LHCN-M2 (cell line): ENCODE measurements around the gene CCDC70. TPM values are rescaled to one million over a fixed set of nuclear protein-coding genes. Genes with fewer than 3 reads are reported as not detected.
A peak's percentile ranks its signal among the peaks of the same experiment; 100 is the strongest.

Experiments
- DNase-seq: peaks from one replicate; pipeline ENCODE4 v3.0.0-alpha.2; 2012; ENCODE audit warnings: low read depth
- total RNA-seq: library from RNA; depleted of rRNA; stranded (reverse); fragments of >200 nt; gene quantifications from 2 replicates; pipeline ENCODE4 v1.2.3, GENCODE V29; 2014

Gene CCDC70
- total RNA-seq, 1 experiment from 2014 or later: not detected

DNA sequence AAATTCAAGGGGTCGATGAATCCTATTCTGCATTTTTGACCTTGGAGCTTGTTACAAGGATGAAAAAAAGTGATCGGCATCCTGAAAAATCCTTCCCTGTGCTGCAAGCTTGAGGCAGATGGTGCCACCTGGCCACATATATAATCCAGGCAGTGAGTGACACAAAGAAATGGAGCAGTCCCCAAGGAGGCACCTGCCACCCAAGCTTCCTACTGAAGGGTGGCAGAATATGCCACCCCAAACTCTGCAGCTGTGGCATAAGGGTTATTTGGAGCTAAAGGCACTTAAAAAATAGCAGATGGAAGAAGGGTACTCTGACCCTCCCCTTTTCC is 32.2 kb upstream of the CCDC70 start:
- DNase-seq: no peak

DNA sequence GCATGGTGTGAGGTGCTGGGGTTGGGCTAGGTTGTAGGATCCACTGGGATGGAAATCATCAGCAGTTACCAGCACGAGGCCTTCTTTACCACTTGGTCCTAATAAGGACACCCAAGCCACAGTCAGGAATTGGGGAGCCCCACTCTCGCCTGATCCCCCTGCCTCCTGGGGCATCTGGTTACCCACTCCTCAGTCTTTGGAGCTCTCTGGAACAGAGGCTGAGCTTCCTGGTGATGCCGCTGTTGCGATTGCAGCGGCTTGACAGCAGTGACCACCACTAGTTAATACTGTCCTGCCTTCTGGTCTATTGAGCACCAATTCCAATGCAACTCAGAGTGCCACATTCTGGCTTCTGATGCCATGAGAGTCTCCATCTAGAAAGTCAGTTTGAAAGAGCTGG is 30.2 kb upstream of the CCDC70 start:
- no peak for DNase-seq

DNA sequence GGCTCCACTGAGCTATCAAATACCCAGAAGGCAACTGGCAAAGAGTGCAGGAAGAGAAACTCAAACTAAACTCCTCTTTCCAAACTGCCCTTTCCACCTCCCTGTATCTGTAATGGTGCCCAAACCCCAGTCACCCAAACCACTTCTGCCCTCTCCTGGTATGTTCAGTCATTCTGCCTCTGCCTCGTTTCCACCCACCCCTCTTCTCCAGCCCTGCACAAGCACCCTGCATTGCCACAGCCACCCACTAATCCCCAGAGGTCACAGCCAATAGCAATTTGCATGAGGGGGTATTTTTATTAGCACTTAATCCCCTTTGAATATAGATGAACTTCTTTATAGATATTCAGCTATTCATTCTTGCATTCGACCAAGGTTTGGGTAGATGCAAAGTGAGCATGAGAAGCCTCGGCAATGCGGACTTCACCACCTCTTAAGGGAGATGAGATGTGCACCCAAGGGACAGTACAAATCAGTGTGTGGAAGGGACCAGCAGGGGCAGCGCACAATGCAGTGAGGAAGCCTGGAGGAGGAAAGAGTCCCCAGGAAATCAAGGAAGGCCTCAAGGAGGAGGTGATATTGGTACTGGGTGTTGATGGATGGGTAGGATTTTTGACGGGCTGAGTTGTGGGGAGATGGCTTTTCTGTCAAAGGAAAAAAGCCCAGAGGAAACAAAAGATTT is 29.2 kb upstream of the CCDC70 start:
- peak; percentile 17 for DNase-seq

DNA sequence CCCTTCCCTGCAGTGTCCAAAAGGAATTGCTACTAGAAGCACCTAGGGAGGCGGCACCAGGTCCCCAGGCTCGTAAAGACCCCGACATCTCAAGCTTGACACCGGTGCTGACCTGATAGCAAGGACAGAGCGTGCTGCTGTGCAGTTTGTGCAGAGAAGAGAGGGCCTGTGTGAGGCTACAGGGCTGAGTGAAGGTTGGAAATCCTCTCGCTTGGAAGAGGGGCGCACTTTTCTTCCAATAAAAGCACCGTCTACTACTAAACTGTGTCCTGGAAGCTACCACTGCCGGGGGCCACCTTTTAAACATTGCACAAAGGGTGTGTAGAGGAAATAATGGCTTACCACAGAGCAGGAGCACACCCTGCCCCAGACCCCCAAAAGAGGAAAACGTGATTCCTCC is 27.8 kb upstream of the CCDC70 start:
- no peak for DNase-seq

DNA sequence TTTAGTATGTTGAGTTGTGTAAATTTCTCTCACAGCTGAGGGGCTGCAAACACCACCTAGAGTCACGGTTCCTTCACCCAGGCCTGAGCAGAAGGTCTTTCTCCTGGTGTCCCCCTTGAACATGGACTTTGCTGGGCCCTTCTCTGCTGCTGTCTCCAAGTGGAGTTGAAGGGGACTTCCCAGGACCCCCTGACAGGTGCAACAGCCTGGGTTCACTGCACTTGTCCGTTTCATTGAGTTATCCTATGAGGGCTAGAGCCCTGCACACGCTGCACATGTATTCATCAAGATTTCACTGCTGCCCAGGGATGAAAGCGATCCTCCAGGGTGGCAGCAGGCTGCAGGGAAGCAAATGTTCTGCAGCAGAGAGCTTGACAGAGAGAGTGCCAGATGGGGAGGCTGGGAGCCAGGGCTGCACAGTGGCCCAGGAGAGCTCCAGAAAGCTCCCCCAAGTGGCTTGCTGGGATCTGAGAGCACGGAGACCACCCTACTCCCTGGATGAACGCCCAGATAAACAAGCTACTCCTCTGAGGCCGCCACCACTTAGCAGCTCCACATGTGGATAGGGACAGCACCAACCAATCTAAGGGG is 27.1 kb upstream of the CCDC70 start:
- DNase-seq: no peak

DNA sequence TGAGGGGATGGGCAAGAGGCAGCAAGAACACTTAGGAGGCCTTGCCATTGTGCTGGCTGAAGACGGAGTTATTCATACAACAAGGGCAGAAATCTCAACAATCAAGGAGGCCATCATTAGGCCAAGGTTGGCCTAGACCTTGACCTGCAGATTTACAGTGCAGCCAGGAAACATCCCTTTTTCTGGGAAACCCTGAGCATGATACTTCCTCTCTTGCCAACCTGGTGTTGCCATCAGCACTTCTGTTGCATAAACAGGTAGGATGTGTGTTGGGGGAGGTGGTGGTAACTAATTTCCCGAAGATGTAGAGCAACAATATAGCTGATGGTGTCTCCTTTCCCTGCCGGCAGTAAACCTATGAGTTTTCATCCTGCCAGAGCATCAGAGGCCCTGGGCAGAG is 24.8 kb upstream of the CCDC70 start:
- DNase-seq: no peak

DNA sequence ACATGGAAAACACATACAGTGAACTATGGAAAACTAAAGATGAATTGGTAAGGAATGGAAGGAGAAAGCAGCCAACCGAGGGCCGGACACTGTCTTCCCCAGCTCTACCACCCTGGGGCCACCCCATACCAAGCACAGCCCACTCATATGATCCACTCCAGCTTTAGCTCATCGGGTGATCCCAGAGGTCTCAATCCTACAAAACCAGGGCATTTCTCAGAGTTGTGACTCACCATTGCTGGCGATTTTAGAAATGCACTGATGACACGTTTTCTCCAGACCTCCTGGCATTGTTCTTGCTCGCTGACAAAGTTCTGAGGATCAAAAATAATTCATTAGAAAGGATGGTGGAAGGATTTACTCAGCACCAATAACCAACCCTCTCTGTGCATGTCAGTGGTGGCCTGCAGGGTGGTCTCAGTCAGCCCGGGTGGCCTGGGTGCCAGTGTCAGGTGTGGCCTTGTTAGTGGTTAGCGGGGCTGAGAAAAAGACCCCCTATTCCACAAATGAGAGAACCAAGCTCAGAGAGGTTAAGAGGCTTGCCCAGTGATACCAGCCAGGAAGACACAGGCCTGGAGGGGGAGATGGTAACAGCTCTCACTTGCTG is 23.4 kb upstream of the CCDC70 start:
- peak; percentile 54 for DNase-seq

DNA sequence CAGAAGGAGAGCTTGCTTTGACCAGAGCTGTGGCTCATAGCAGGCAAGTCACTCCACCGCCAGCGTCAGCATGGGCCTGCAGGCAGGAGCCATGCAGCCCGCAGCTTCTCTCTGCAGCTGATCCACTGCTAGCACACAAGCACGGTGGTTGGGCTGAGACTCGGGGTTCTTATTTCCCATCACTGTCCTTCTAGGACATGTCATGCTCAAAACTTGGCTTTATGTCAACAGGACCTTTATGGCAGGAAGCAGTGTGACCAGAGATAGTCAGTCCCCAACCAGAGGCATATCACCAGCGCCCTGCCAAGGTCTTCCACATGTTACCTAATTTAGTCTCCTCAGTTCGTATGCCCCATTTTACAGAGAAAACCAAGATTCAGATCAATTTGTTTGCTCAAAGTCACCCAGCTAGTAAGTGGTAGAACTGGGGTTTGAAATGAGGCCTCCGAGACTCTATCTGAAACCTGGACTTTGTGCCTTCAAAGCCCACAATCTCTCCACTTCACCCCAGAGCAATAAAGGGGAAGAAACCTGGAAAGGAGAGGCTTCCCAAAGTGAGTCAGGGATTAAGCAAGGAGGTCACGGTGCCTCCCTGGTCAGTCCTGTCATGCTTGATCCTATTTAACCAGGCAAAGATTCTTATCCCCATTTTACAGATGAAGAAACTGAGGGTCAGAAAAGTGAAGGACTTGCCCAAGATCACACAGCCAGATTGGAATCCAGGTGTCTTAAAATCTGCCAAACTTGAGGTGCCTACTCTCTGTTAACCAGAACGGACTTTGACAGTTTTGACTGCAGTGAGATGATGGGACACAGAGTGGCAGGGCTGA is 21.8 kb upstream of the CCDC70 start:
- DNase-seq: no peak

DNA sequence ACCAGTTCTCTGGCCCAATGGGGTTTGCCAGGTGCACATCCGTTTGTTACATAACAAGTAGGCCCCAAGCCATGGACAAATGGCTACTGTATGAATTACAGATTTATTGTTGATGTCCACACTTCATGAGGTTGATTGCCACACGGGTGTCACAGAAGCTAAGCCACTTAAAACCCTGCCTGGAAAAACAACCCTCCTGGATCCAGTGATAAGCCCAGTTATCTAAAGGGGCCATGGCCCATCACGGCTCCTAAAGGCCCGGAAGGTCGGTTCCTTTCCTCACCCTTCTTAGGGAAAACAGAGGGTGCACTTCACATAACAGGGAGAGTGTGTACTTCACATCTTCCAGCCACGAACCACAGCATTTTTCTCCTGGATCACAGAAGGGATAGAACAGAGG is 20.9 kb upstream of the CCDC70 start:
- no peak for DNase-seq

DNA sequence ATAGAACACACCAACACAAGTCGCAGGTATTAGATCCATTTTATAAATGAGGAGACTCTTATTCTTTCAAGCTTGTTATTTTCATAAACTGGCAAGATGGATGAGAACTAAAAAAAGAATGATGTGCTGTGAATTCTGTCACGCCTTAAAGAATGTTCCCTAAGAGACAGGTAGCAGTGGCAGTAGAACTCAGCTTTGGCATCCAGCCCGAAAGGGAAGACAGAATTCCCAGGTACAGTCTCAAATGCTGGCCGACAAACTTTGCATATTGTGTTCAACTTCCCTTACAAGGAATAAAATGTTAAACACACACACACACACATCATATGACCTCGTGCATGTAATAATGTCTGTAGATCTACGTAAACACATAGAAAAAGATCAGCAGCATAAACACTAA is 20.0 kb upstream of the CCDC70 start:
- no peak for DNase-seq

DNA sequence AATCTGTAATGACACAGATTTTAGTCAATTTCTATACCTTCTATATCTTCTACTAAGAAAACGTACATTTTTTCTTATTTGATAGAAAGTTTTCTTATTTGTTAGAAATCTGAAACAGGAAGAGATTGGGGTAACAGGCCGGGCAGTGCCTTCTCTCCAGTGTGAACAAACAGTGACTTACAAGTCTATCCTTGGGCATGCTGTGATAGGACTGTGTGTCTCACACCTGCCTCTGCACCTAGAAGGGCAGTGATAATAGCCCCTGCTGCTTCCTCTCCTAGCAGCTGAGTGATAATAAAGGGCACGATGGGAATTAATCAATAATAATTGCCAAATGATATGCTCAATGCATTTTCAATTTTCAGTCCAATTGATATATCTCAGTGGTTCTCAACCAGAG is 18.2 kb upstream of the CCDC70 start:
- DNase-seq: no peak

DNA sequence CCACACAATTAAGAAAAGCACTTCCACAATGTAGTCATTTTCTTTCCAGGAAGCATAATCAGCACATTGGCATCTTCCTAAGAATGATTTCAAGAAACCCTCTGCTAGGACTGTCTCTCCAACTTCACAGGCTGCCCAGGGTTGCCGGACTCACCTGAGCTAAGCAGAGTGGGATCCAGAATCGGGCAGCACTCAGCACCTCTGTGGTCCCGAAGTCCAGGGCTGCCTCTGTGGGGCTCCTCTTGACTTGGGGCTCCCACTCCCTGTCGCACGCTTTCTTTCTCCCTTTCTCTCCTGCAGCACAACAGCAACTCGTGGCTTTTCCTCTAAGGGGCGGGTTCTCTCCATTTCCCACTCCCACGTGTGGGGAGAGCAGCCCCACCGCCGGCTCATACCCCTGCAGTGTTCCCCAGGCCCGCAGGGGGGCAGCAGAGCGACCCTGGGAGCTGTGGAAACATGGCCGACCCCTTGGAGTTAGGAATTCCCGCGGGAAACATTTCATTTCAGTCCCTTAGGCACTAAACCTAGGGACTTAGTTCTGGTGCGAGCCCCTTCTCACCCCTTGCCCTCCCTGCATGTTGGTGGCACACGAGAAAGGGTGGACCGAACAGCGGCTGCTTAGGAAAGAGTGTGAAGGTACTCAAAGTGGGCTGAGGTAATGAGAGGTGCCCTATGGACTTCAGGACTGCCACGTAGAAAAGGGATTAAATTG is 16.8 kb upstream of the CCDC70 start, which contains the start of gene TMEM272:
Gene TMEM272, minus strand, starts transcription at position 316 of the 712 bp plus-strand sequence. CDS start 6,647 bp downstream, outside the sequence.
- peak; percentile 43 for DNase-seq

DNA sequence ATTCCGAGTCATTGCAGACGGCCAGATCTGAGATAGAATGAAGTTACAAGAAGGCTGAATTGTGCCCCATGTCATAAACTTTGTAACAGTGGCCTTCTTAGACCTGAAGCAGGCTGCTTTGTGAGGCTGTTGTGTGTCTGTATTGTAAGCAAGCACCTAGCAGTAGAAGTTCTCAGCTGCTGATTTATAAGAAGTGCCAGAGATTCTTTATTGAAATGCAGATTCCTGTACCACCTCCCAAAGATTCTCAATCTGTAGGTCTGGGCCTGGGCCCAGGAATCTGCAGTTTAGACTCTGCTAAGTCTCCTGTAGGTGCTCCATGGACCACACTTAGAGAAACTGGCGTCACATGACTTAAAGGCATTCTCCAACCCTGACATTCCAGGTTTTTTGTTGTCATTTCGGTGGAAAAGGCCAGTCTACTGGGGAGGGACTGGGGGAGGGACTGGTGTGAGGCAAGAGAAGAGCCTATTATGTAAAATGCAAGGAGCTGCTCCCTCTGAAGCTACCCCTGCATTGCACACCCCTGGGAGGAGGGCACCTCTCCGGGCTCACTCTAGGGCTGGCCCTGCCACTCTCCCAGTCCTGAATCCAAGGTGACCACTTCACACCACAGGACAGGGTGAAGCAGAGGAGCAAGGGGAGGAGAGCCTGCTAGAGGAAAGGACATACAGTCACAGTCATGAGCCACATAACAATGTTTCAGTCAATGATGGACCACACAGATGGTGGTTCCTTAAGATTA is 16.0 kb upstream of the CCDC70 start:
- DNase-seq: no peak

DNA sequence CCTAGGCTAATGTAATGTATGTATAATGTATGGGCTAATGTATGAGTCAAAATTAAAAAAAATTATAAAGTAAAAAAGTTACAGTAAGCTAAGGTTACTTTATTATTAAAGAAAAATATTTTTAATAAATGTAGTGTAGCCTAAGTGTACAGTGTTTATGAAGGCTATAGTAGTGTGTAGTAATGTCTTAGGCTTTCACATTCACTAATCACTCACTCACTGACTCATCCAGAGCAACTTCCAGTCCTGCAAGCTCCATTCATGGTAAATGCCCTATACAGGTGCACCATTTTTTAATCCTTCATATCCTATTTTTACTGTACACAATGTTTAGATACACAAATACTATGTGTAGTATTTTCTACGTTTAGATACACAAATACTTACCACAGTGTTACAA is 15.0 kb upstream of the CCDC70 start:
- DNase-seq: no peak

DNA sequence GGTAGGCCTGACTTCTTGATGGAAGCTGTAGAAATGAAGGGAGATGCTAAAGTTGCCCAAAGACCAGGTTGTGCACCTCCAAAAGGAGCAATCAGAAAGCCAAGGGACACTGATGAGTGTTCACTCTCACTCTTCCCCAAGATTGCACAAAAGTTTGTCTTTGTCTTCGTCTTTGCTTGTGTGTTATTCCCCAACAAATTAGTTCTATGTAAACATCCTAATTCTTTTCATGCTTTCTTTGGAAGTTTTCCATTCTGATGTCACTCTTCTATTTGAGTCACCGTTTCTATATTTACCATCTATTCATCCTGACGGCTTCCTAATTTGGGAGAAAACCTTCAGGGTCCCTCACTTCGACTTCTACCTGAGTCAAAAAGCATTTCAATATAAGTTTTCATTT is 13.1 kb upstream of the CCDC70 start:
- DNase-seq: peak; percentile 20

DNA sequence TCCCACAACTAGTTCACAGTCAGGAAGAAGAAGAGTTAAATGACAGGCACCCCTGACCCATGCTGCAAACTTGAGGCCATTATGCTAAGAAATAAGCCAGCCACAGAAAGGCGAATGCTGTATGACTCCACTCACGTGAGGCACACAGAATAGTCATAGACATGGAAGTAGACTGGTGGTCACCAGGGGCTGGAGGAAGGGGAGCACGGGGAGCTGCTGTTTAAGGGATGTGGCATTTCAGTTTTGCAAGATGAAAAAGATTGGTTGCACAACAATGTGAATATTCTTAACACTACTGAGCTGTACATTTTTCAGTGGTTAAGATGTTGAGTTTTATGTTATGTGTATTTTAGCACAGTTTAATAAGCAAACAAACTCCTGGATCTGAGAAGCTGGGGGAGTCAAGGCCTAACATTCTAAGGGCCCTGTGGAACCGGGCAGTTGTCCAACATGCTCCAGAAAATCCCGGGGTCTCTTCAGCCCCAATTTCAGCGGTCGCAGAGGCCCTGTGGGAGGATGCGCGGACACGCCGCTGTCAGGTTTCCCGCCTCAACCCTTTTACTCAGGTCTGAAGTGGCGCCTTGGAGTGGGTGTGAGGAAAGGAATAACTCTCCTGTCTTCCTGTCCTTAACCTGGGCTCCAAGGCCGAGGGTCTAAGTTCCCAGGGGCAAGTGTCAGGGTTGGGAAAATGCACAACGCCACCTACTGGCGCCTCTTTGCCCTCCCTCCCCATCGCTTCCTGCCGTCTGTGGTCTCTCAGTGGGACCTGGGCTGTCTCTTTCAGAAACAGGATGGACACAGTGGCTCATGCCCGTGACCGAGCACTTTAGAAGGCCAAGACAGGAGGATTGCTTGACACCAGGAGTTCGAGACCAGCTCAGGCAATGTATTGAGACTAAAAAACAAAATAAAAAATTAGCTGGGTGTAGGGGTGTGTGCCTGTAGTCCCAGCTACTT is 12.3 kb upstream of the CCDC70 start:
- peak; percentile 9 for DNase-seq

DNA sequence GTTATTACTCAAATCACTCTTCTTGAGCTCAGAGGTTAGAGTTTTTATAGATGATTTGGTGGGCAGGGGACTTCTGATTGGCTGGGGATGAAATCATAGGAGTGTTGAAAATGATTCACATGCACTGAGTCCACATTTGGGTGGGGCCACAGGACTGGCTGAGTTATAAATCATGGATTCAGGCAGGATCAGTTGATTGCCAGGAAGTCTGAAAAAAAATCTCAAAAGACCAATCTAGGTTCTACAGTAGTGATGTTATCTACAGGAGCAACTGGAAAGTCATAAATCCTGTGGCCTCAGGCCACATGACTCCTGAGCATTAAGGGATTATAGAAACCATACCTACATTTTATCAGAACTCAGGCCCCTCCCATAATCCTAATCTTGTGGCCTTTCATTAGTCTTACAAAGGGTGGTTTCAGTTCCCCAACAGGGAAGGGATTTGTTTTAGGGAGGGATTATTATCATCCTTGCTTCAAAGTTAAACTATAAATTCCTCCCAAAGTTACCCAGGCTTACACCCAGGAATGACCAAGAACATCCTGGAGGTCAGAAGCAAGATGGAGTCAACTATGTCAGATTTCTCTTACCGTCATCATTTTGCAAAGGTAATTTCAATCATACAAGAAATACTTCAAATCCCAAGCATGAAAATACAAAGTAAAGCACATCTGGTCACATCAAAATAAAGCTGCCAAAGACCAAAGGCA is 5.6 kb upstream of the CCDC70 start:
- DNase-seq: no peak

DNA sequence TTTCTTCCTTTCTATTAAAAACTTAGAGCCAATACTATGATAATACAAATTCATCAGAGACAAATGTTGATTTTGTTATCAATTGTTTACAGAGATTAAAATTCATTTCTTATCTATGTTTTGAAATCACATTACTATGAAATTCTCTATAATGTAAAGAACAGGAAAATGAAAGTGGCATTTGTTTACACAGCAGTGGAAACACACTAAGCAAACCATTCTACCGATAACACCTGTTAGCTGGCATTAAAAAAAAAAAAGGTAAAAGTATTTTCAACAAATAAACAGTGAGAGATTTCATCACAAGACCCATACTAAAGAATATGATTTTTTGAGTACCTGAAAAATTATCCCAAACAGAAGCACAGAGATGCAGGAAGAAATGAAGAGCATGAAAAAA is 4.8 kb upstream of the CCDC70 start:
- no peak for DNase-seq
